ENCODE results near the gene PCDHB1. TPM values are rescaled to one million over a fixed set of nuclear protein-coding genes. Genes with fewer than 3 reads are reported as not detected.
"Not testable (repeated sequence)": the region's sequence is repeated elsewhere in the genome, so short reads cannot be mapped to it uniquely, and the experiment has no call there.

The PCDHB1 gene
- total RNA-seq, 1 donor from 2014 or later, result not detected

- Mint-ChIP-seq H3K9me3 (peaks cover 2% of the 10 kb centered on the region), H3K4me1 (peaks cover 6% of the 10 kb centered on the region), H3K36me3 (ENCODE audit: low read depth) (no peaks in the 10 kb centered on the region), H3K27ac (no peak overlapping the region), H3K4me3 (no peak overlapping the region), H3K27me3 (peaks cover 8% of the 10 kb centered on the region)
- TF ChIP-seq, protein P1, sequence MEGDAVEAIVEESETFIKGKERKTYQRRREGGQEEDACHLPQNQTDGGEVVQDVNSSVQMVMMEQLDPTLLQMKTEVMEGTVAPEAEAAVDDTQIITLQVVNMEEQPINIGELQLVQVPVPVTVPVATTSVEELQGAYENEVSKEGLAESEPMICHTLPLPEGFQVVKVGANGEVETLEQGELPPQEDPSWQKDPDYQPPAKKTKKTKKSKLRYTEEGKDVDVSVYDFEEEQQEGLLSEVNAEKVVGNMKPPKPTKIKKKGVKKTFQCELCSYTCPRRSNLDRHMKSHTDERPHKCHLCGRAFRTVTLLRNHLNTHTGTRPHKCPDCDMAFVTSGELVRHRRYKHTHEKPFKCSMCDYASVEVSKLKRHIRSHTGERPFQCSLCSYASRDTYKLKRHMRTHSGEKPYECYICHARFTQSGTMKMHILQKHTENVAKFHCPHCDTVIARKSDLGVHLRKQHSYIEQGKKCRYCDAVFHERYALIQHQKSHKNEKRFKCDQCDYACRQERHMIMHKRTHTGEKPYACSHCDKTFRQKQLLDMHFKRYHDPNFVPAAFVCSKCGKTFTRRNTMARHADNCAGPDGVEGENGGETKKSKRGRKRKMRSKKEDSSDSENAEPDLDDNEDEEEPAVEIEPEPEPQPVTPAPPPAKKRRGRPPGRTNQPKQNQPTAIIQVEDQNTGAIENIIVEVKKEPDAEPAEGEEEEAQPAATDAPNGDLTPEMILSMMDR (IDR thresholded peaks at IDR 0.05), result no peak
- ChIA-PET CTCF (no interaction called here), POLR2A (no interaction called here)
- intact Hi-C loops (cut with micrococcal nuclease), result no loop called here
- no peak for DNase-seq
- no peak for ATAC-seq (ENCODE audit: low read depth)
Measured at GRCh38 chr5:141082228-141082627, 31.1 kb downstream of the PCDHB1 start.

GRCh38 chr5:141084487-141084989 is 33.4 kb downstream of the PCDHB1 start:
- H3K36me3 Mint-ChIP-seq (ENCODE audit: low read depth), result no peaks in the 10 kb centered on the region
- H3K4me3 Mint-ChIP-seq, result peak overlapping the region; percentile 74
- POLR2A ChIA-PET, result interaction anchor here (0.6 kb wide), 1 partner anchor 10 kb away, joined by 3 read pairs; the partner anchor contains the start of gene PCDHB2
- H3K27me3 Mint-ChIP-seq, result peaks cover 8% of the 10 kb centered on the region
- DNase-seq, result no peak
- peaks cover 6% of the 10 kb centered on the region for H3K4me1 Mint-ChIP-seq
- peaks cover 2% of the 10 kb centered on the region for H3K9me3 Mint-ChIP-seq
- TF ChIP-seq, protein P1 (IDR thresholded peaks at IDR 0.05), result no peak
- CTCF ChIA-PET, result no interaction called here
- no peak for ATAC-seq (ENCODE audit: low read depth)
- H3K27ac Mint-ChIP-seq, result no peak overlapping the region
- intact Hi-C loops (cut with micrococcal nuclease), result no loop called here

DNA sequence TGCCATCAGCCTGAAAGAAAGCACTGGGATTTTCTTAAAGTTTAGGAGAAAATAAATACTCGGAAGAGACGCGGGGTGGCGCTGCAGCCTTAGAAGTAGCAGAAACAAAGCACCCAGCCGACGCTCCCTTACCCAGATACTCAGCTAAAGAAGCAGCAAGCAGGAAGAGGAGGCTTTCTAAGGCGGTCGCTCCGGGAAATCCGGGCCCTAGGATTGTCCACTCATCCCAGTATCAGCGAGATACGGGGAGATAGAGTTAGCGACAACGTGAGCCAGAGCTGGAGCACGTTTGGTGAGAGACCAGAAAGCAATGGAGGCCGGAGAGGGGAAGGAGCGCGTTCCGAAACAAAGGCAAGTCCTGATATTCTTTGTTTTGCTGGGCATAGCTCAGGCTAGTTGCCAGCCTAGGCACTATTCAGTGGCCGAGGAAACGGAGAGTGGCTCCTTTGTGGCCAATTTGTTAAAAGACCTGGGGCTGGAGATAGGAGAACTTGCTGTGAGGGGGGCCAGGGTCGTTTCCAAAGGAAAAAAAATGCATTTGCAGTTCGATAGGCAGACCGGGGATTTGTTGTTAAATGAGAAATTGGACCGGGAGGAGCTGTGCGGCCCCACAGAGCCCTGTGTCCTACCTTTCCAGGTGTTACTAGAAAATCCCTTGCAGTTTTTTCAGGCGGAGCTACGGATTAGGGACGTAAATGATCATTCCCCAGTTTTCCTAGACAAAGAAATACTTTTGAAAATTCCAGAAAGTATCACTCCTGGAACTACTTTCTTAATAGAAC is 43.5 kb downstream of the PCDHB1 start, which contains the start of gene PCDHB2:
PCDHB2 (plus strand) TSS at position 135 of the 782 bp plus-strand sequence; CDS start at position 311, 176 bp downstream.
- POLR2A ChIA-PET, result interaction anchor here (0.6 kb wide), 1 partner anchor 11 kb away, joined by 3 read pairs; no protein-coding TSS in a partner anchor
- DNase-seq (no peak), ATAC-seq (ENCODE audit: low read depth) (no peak)
- Mint-ChIP-seq H3K4me1 (no peaks in the 10 kb centered on the region), H3K4me3 (no peak within 1 kb of the TSS), H3K9me3 (peaks cover 15% of the 10 kb centered on the region), H3K27ac (no peak within 1 kb of the TSS), H3K36me3 (ENCODE audit: low read depth) (no peaks in the 10 kb centered on the region), H3K27me3 (peaks cover 29% of the 10 kb centered on the region)
- CTCF ChIA-PET, result no interaction called here
- TF ChIP-seq, protein P1 (IDR thresholded peaks at IDR 0.05), result no peak
- intact Hi-C loops (cut with micrococcal nuclease), result no loop called here

DNA sequence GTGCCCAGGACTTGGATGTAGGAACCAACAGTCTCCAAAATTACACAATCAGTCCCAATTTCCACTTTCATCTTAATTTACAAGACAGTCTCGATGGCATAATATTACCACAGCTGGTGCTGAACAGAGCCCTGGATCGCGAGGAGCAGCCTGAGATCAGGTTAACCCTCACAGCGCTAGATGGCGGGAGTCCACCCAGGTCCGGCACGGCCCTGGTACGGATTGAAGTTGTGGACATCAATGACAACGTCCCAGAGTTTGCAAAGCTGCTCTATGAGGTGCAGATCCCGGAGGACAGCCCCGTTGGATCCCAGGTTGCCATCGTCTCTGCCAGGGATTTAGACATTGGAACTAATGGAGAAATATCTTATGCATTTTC is 44.1 kb downstream of the PCDHB1 start:
- Mint-ChIP-seq H3K4me1 (no peaks in the 10 kb centered on the region), H3K9me3 (peaks cover 17% of the 10 kb centered on the region), H3K4me3 (no peak overlapping the region), H3K36me3 (ENCODE audit: low read depth) (no peaks in the 10 kb centered on the region), H3K27ac (no peak overlapping the region), H3K27me3 (peaks cover 32% of the 10 kb centered on the region)
- no peak for ATAC-seq (ENCODE audit: low read depth)
- CTCF ChIA-PET, result no interaction called here
- intact Hi-C loops (cut with micrococcal nuclease), result no loop called here
- TF ChIP-seq, protein P1 (IDR thresholded peaks at IDR 0.05), result no peak
- no peak for DNase-seq
- POLR2A ChIA-PET, result no interaction called here

GRCh38 chr5:141096181-141096580 is 45.0 kb downstream of the PCDHB1 start:
- H3K4me3 Mint-ChIP-seq; H3K27ac Mint-ChIP-seq; H3K4me1 Mint-ChIP-seq; intact Hi-C loops (cut with micrococcal nuclease); ATAC-seq (ENCODE audit: low read depth); DNase-seq; CTCF ChIA-PET; H3K36me3 Mint-ChIP-seq (ENCODE audit: low read depth); POLR2A ChIA-PET: not testable (repeated sequence)
- H3K27me3 Mint-ChIP-seq, result peaks cover 35% of the 10 kb centered on the region
- peaks cover 19% of the 10 kb centered on the region for H3K9me3 Mint-ChIP-seq

GRCh38 chr5:141096586-141096985 is 45.4 kb downstream of the PCDHB1 start:
- ATAC-seq (ENCODE audit: low read depth); H3K4me3 Mint-ChIP-seq; intact Hi-C loops (cut with micrococcal nuclease); H3K4me1 Mint-ChIP-seq; CTCF ChIA-PET; DNase-seq; H3K27ac Mint-ChIP-seq; POLR2A ChIA-PET; H3K36me3 Mint-ChIP-seq (ENCODE audit: low read depth): not testable (repeated sequence)
- Mint-ChIP-seq H3K27me3 (peaks cover 35% of the 10 kb centered on the region), H3K9me3 (peaks cover 19% of the 10 kb centered on the region)
